T-helper 2 cell treated with Interferon-gamma antibody and Interleukin-4, amounts not matched to agents 100 ng/mL and 5 ng/mL, for 36 hours (primary cell): ENCODE measurements around the gene NRAS. TPM values are rescaled to one million over a fixed set of nuclear protein-coding genes. Genes with fewer than 3 reads are reported as not detected.

Experiments
- intact Hi-C: fragments of 100-400 bp; cut with micrococcal nuclease; formaldehyde crosslinking; loops from one replicate; pipeline ENCODE4 v1.15.1; 2023
- total RNA-seq: library from RNA; stranded (reverse); gene quantifications from 2 replicates; pipeline ENCODE4 v1.2.3, GENCODE V29; 2022

The NRAS gene
- total RNA-seq, 1 donor from 2014 or later: 53.5 TPM

GRCh38 chr1:114685851-114686250, 30.7 kb downstream of the NRAS start:
- intact Hi-C loops: no loop called here

DNA sequence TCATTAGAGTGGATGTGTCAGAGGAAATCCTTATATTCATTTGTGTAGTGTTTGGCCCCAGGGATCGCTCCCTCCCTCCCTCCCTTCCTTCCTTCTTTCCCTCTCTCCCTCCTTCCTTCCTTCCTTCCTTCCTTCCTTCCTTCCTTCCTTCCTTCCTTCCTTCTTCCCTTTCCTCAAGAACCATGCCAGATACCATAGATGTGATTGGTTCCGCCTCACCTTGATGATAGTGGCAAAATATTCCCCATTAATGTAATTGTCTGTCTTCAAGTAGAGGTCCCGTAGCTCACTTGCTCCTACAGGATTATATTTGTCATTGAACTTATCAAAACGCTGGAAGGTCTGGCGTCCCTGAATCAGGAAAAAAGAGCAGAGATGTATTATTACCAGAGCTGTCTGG, 38.9 kb downstream of the NRAS start:
- intact Hi-C loops: no loop called here

- intact Hi-C loops: no loop called here
Measured at GRCh38 chr1:114676115-114676514, 40.5 kb downstream of the NRAS start.

- intact Hi-C loops: loop anchor here (5.0 kb wide), 1 partner anchor 90 kb away; the partner anchor contains the start of gene BCAS2
Measured at GRCh38 chr1:114671939-114672275, 44.7 kb downstream of the NRAS start.

GRCh38 chr1:114671011-114671938, 45.3 kb downstream of the NRAS start:
- intact Hi-C loops: loop anchor here (5.0 kb wide), 1 partner anchor 89 kb away; the partner anchor contains the start of gene BCAS2

DNA sequence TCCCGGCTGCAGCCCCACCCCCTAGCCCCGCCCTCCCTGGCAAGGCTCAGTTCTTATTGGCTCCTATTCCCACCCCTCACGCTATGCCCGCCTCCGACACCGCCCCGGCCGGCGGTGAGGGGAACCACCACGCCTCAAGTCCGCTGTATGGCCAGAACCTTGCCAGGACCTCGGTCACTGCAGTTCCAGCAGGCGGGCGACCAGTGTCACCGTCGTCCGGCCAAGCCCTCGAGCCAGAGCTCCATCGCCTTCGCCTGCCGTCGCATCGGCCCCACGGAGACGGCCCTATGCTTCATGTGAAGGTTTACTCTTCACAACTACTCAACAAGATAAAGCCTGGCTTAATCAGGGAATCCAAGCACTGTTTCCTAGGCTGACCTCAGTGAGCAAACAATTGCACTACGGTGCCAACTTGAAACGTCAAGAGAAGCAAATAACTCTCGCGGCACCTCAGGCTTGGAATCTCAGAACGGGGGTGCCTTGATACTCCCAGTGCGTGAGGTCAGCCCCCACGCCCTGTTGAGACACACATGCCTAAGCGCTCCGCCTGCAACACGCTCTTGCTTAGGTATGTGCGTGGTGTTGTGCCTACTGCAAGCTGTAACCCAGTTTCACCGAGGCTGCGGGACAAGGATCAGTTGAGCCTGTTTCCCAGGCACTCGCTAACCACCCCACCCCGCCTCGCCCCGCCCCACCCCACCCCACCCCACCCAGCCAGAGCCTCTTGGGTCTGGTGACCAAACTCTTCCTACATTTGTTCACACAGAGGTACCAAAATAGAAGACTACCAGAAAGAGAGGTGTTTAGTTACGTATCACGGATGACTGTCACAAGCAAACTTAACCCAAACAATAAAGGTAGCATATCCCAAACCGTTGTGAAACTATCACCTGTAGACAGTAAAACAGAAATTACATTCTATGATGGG, 46.2 kb downstream of the NRAS start:
- intact Hi-C loops: loop anchor here (1.0 to 5.0 kb wide), 4 partner anchors 46 to 324 kb away; partner anchors contain the start of genes BCAS2, NRAS and TRIM33

GRCh38 chr1:114669562-114670082, 46.9 kb downstream of the NRAS start, which contains the start of gene DENND2C:
Gene DENND2C, minus strand, starts transcription at chr1:114670049. Its CDS starts 44,065 bp downstream, at chr1:114625984.
- intact Hi-C loops: loop anchor here (1.0 to 5.0 kb wide), 4 partner anchors 47 to 323 kb away; partner anchors contain the start of genes BCAS2, NRAS and TRIM33

DNA sequence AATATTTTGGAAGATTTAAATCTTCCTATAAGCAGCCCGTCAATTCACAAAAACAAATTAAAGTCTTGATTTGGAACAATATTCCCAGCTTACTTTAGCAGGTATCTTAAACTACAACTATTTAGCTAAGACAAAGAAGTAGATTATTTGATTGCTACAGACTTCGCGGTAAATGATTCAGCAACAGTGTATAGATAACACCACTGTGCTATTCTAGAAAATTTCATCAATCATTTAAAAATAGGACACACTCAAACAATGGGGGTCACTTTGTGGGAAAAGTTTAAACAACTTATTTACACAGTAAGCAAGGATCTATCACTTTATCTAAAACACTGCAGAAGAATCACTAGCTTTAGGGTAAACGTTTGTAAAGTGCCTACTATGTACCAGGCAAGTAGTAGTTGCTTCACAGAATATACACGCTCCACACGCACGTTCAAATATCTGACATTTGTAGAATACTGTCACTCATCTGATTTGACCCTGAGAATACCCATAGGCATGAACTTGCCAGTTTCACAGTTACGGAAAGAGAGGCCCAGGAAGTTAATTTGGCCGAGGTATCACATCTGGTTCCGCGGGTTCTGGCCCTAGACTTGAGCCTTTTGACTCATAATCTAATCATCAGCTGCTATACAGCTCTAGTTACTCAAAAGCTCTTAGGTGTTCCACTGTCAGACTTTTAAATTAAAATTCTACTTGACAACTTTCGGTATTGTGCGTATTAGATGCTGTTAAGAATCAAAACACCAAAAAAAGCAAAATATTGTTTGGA, 47.6 kb downstream of the NRAS start:
- intact Hi-C loops: no loop called here

- intact Hi-C loops: no loop called here
Measured at GRCh38 chr1:114668373-114668772, 48.2 kb downstream of the NRAS start.

DNA sequence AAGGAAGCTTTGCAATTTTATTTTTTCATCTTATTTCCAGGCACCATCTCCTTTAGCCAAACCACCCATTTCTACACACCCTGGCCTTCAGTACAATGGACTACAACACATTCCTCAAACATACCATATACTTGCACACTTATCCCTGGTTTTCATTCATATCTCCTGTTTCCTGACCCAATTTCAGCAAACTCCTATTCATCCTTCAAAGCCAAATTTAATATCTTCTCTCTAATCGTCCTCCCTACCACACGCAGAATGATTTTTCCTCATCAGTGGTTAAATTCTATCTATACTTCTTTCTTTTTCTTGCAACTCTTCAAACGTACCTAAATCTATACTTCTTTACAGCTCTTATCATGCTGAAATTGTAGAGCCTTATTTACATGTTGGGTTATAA, 49.6 kb downstream of the NRAS start:
- intact Hi-C loops: no loop called here

DNA sequence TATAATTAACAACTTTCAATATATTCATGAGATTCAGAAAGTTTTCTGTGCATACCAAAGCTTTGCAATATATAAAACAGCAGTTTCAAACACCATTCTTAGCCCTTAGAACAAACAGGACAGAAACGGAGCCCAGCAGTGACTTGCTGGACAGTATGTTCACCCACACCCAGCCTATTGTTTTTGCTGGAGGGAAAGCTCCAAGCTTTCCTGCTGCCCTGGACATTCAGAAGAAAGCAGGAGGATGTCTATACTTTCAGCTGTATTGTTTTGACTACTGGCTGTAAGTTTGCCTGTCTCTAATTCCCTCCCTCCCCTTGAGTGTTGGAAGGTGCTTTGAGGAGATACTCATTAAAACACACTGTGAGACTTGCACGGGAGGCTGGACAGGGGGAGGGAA, 56.3 kb downstream of the NRAS start:
- intact Hi-C loops: no loop called here

Other genes with a start within 250 kb of the NRAS start
- 39.6 and 41.6 TPM in 2 replicates for gene TRIM33, start 205.6 kb downstream of the NRAS start, total RNA-seq
- gene BCAS2, start 135.2 kb downstream of the NRAS start, total RNA-seq: 44.7 and 45.7 TPM in 2 replicates
- gene DENND2C, start 46.7 kb downstream of the NRAS start, total RNA-seq: 0.05 and 0.11 TPM in 2 replicates
- not detected in 2 replicates for gene AMPD1, start 21.2 kb downstream of the NRAS start, total RNA-seq
- 346 and 367 TPM in 2 replicates for gene CSDE1, start 41.2 kb upstream of the NRAS start, total RNA-seq
- 56.4 and 59.3 TPM in 2 replicates for gene SIKE1, start 63.9 kb upstream of the NRAS start, total RNA-seq
- not detected in 2 replicates for gene SYCP1, start 138.1 kb upstream of the NRAS start, total RNA-seq